WERI-Rb-1 (cell line): ENCODE measurements around the gene CD3G.
A peak's percentile ranks its signal among the peaks of the same experiment; 100 is the strongest.

Experiments
- DNase-seq: peaks from one replicate; pipeline ENCODE4 v3.0.0-alpha.2; 2020
- H3K27ac ChIP-seq: fragments of 250-450 bp; sonication (Bioruptor Pico); 2 replicates; pipeline ENCODE4 v1.5.1; 2020; ENCODE audit warnings: mild to moderate bottlenecking, moderate library complexity
- H3K27me3 ChIP-seq: fragments of 250-450 bp; sonication (Bioruptor Pico); 2 replicates; pipeline ENCODE4 v1.5.1; 2021; ENCODE audit warnings: mild to moderate bottlenecking, low read depth, moderate library complexity; ENCODE audit not compliant: insufficient read depth, severe bottlenecking
- H3K36me3 ChIP-seq: fragments of 250-450 bp; sonication (Bioruptor Pico); 2 replicates; pipeline ENCODE4 v1.5.1; 2020; ENCODE audit warnings: mild to moderate bottlenecking, moderate library complexity
- H3K4me3 ChIP-seq: 2 replicates; pipeline ENCODE4 v1.5.1; 2011; ENCODE audit warnings: low read depth, mild to moderate bottlenecking, control low read depth, low read length
- H3K9me3 ChIP-seq: fragments of 250-450 bp; sonication (Bioruptor Pico); 2 replicates; pipeline ENCODE4 v1.5.1; 2021; ENCODE audit warnings: mild to moderate bottlenecking, moderate library complexity; ENCODE audit not compliant: severe bottlenecking
- TF ChIP-seq, protein P1 (sequence below): IDR thresholded peaks from 2 replicates; pipeline ENCODE4 v1.5.1; 2011; ENCODE audit warnings: low read depth, mild to moderate bottlenecking, control low read depth, inconsistent platforms, low read length

CD3G gene

DNA sequence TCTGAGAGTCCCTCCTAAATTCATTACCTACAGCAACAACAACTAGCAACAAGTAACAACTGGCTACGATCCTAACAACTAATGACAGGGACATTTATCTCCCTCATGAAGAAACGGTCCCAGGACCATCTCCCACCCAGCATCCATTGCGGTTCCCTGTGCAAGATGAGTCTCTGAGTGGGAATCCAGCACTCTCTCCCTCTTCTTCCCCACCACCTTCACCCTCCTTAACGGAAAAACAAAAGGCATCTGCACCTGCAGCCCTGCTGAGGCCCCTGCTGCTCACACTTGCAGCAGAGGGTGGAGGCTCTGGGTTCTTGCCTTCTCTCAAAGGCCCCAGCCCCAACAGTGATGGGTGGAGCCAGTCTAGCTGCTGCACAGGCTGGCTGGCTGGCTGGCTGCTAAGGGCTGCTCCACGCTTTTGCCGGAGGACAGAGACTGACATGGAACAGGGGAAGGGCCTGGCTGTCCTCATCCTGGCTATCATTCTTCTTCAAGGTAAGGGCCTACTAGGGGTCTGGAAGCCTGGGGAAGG is at the start of gene CD3G:
CD3G (plus strand) TSS at position 364 of the 535 bp plus-strand sequence; CDS start at position 444, 80 bp downstream.
- no peaks in the 10 kb centered on the region for H3K27me3 ChIP-seq
- TF ChIP-seq, protein P1, sequence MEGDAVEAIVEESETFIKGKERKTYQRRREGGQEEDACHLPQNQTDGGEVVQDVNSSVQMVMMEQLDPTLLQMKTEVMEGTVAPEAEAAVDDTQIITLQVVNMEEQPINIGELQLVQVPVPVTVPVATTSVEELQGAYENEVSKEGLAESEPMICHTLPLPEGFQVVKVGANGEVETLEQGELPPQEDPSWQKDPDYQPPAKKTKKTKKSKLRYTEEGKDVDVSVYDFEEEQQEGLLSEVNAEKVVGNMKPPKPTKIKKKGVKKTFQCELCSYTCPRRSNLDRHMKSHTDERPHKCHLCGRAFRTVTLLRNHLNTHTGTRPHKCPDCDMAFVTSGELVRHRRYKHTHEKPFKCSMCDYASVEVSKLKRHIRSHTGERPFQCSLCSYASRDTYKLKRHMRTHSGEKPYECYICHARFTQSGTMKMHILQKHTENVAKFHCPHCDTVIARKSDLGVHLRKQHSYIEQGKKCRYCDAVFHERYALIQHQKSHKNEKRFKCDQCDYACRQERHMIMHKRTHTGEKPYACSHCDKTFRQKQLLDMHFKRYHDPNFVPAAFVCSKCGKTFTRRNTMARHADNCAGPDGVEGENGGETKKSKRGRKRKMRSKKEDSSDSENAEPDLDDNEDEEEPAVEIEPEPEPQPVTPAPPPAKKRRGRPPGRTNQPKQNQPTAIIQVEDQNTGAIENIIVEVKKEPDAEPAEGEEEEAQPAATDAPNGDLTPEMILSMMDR = no peak
- no peak for DNase-seq
- H3K9me3 ChIP-seq = no peaks in the 10 kb centered on the region
- H3K4me3 ChIP-seq = no peak within 1 kb of the TSS
- H3K27ac ChIP-seq = no peak within 1 kb of the TSS
- no peaks in the 10 kb centered on the region for H3K36me3 ChIP-seq

DNA sequence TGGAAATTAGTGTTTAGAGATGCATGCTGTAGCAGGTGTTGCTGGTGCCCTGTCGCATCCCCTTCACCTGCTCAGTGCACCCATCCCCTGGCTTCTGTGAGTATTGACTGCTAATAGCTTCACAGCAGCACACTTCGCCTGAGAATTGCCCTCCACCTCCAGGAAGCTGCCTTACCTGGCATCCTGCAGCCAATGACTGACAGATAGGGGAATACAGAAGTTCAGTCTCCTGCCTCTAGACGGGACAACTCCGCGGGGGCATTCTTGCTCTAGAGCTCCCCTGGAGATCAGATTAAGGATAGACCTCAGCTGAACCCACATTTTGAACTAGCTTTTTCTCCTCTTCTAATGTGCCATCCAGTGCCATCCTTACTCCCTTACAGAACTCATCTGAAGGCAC is 48.9 kb upstream of the CD3G start:
- TF ChIP-seq, protein P1 = no peak
- no peak for DNase-seq
- no peaks in the 10 kb centered on the region for H3K27me3 ChIP-seq
- no peak overlapping the region for H3K27ac ChIP-seq
- no peaks in the 10 kb centered on the region for H3K9me3 ChIP-seq
- H3K36me3 ChIP-seq = no peaks in the 10 kb centered on the region
- no peak overlapping the region for H3K4me3 ChIP-seq

DNA sequence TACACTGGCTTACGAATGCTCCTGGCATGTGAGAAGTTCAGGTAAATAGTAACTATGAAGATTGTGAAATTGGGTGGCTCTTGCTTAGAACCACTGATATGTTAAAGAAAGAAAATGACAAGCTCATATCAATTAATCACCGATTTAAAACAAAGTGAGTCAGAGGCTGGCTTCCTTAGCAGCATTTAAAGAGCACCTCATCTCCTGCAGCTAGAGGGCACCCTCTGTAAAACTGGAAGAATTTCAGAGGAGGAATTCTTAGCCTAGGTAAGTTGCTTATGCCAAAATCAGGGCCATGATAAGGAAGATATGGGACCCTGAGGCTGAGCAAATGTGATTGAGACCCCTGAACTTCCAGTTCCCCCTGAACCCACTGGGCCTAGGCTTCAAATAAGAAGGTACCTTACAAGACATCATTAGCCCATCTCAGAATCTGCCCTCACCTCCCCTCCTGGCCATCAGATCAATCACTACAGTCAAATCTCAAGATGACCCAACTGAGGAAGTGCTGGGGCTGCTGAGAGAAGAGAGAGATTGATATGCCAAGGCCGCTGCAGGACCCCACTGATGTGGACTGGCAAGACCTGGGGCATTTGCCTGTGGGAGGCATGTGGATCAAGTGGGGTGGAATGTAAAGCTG is 48.2 kb upstream of the CD3G start:
- peak; percentile 28 for DNase-seq
- no peak overlapping the region for H3K27ac ChIP-seq
- H3K9me3 ChIP-seq = no peaks in the 10 kb centered on the region

DNA sequence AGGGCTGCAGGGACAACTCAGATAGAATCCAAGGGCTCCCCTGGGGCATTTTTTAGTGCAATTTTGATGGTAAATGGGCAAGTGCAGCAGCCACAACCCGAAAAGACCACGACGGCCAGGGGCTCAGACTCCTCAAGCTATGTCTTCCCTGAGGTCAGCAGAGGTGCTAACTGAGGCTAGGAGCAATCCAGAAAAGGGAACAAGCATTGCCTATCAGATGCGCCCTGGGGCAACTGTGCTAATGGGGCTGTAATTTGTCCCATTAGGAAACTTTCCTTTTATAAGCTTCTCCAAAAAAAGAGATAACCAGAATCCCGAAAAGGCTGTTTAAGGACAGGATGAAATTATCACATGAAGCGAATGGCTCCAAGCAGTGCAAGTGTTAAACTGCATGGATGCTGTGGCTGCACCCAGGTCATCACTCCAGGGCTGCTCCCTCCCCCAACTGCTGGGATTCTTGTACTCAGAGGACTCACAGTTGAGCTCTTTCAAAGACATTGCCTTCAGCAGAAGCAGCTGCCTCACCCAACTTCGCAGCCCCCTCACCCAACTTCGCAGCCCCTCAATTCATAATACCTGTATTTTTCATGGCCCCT is 42.4 kb upstream of the CD3G start:
- Histone ChIP-seq H3K27me3 (no peaks in the 10 kb centered on the region), H3K36me3 (no peaks in the 10 kb centered on the region), H3K9me3 (no peaks in the 10 kb centered on the region), H3K4me3 (no peak overlapping the region), H3K27ac (no peak overlapping the region)
- TF ChIP-seq, protein P1 = no peak
- DNase-seq = no peak

More for the DNA sequence above, 48.2 kb upstream of the CD3G start:
- H3K4me3 ChIP-seq = no peak overlapping the region
- H3K27me3 ChIP-seq = no peaks in the 10 kb centered on the region
- TF ChIP-seq, protein P1 = peak; percentile 62
- no peaks in the 10 kb centered on the region for H3K36me3 ChIP-seq

DNA sequence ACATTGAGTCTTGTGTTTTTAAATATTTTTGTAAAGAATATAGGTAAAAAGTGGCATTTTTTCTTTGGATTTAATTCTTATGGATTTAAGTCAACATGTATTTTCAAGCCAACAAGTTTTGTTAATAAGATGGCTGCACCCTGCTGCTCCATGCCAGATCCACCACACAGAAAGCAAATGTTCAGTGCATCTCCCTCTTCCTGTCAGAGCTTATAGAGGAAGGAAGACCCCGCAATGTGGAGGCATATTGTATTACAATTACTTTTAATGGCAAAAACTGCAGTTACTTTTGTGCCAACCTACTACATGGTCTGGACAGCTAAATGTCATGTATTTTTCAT is 39.9 kb upstream of the CD3G start:
- no peaks in the 10 kb centered on the region for H3K9me3 ChIP-seq
- H3K36me3 ChIP-seq = no peaks in the 10 kb centered on the region
- TF ChIP-seq, protein P1 = no peak
- no peaks in the 10 kb centered on the region for H3K27me3 ChIP-seq
- no peak overlapping the region for H3K4me3 ChIP-seq
- H3K27ac ChIP-seq = no peak overlapping the region
- no peak for DNase-seq
